HG03469 (cell line): ENCODE results near the gene FBXL20.
"Not testable (repeated sequence)": the region's sequence is repeated elsewhere in the genome, so short reads cannot be mapped to it uniquely, and the experiment has no call there.

Source experiments
- ATAC-seq: cut with Tn5 transposase; IDR thresholded peaks from one replicate; pipeline ENCODE4 v1.9.1; 2021; ENCODE audit warnings: mild to moderate bottlenecking, moderate library complexity, moderate number of reproducible peaks; ENCODE audit not compliant: unreplicated experiment

FBXL20 gene

GRCh38 chr17:39334008-39334744, 67.2 kb downstream of the FBXL20 start:
- ATAC-seq: not testable (repeated sequence)

GRCh38 chr17:39332092-39332491, 69.3 kb downstream of the FBXL20 start:
- no peak for ATAC-seq

DNA sequence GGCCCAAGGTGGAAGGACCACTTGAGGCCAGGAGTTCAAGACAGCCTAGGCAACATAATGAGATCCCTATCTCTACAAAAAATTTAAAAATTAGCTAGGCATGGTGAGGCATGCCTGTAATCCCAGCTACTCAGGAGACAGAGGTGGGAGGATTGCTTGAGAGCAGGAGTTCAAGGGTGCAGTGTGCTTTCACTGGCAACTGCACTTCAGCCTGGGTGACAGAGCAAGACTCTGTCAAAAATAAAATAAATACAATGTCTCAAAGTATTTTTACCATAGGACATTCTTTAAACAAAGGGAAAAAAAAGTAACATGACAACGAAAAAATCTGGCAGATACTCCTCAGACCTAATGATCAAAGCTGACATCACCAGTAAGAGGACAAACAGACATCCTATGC, 72.6 kb downstream of the FBXL20 start:
- ATAC-seq: no peak

GRCh38 chr17:39327109-39327508, 74.3 kb downstream of the FBXL20 start:
- ATAC-seq: no peak

- no peak for ATAC-seq
Measured at GRCh38 chr17:39325528-39326240, 75.7 kb downstream of the FBXL20 start.

DNA sequence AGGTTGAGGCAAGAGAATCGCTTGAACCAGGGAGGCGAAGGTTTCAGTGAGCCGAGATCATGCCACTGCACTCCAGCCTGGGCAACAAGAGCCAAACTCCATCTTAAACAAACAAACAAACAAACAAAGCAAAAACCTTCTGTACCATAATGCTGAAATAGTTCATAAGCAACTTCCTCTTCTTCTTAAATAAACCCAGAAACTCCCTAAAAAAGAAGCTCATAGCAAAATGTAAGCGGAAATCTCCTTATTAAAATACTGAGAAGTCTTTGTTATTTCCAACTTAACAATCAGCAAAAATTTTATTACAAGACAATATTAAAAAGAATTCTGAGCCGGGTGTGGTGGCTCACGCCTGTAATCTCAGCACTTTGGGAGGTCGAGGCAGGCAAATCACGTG, 82.8 kb downstream of the FBXL20 start:
- ATAC-seq: no peak

GRCh38 chr17:39306509-39307212, 94.8 kb downstream of the FBXL20 start:
- no peak for ATAC-seq

DNA sequence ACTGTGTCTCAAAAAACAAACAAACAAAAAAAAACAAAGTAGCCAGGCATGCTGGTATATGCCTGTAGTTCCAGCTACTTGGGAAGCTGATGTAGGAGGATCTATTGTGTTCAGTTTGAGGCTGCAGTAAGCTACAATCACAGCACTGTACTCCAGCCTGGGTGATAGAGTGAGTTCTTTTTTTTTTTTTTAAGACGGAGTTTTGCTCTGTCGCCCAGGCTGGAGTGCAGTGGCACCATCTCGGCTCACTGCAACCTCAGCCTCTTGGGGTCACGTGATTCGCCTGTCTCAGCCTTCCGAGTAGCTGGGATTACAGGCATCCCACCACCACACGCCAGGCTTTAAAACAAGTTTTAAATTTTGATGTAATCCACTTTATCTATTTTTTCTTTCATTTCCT, 95.4 kb downstream of the FBXL20 start:
- ATAC-seq: no peak

DNA sequence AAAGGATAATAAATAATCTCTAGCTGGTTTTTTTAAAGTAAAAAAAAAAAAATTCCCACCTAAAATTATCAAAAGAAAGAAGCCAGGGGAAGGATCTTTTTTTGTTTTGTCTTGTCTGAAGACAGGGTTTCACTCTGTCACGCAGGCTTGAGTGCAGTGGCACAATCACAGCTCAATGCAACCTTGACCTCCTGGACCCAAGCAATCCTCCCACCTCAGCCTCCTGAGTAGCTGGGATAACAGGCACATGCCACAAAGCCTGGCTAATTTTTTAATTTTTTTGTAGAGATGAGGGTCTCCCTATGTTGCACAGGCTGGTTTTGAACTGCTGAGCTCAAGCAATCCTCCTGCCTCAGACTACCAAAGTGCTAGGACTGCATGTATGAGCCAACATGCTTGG, 97.2 kb downstream of the FBXL20 start:
- ATAC-seq: no peak

DNA sequence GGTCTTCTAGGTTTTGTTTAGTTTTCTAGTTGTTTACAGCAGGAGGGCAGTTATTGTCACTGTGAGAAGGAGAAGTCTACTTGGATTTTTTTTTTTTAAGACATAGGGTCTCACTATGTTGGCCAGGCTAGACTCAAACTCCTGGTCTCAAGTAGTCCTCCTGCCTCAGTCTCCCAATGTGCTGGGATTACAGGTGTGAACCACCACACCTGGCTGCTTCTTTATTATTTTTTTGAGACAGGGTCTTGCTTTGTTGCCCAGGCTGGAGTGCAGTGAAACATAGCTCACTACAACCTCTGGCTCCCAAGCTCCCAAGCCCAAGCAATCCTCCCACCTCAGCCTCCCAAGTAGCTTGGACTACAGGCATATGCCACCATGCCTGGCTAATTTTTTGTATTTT, 107.4 kb downstream of the FBXL20 start:
- no peak for ATAC-seq

DNA sequence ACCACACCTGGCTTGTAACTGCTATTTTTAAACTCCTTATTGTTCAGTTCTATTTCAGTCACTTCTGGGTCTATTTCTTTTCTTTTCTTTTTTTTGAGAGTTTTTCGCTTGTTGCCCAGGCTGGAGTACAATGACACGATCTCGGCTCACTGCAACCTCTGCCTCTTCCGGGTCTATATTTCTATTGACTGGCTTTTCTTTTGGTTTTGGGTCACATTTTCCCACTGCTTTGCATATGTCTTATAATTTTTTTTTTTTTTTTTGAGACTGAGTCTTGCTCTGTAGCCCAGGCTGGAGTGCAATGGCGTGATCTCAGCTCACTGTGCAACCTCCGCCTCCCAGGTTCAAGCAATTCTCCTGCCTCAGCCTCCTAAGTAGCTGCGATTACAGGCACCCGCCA, 108.9 kb downstream of the FBXL20 start:
- not testable (repeated sequence) for ATAC-seq

- ATAC-seq: not testable (repeated sequence)
Measured at GRCh38 chr17:39286513-39286912, 114.9 kb downstream of the FBXL20 start.

DNA sequence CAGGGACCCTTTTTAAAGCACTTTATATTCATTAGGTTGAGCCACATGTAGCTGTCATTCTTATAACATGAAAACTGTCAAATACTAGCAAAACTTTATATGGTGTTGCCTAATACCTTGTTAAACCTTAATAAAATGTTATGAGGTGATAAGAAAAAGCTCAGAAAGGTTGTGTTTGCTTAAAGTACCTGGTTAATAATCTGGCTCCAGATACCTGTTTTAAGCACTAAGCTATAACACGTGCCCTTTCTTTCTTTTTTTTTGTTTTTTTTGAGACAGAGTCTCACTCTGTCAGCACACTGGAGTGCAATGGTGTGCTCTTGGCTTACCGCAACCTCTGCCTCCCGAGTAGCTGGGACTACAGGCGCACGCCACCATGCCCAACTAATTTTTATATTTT, 116.7 kb downstream of the FBXL20 start:
- ATAC-seq: no peak

- ATAC-seq: no peak
Measured at GRCh38 chr17:39283896-39284295, 117.5 kb downstream of the FBXL20 start.

DNA sequence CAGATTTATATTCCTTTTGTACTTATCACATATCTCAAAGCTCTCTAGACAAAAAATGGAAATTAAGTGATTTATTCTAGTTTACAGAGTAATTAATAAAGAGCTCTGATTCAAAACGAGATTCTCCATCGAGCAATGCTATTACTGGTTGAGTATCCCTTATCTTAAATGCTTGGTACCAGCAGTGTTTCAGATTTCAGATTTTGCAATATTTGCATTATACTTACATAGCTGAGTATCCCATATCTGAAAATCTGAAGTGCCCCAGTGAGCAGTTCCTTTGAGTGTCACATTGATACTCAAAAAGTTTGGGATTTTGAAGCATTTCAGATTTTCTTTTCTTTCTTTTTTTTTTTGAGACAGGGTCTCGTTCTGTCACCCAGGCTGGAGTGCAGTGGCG, 118.3 kb downstream of the FBXL20 start:
- ATAC-seq: no peak

- no peak for ATAC-seq
Measured at GRCh38 chr17:39281806-39282205, 119.6 kb downstream of the FBXL20 start.

- not testable (repeated sequence) for ATAC-seq
Measured at GRCh38 chr17:39278246-39278645, 123.2 kb downstream of the FBXL20 start.

DNA sequence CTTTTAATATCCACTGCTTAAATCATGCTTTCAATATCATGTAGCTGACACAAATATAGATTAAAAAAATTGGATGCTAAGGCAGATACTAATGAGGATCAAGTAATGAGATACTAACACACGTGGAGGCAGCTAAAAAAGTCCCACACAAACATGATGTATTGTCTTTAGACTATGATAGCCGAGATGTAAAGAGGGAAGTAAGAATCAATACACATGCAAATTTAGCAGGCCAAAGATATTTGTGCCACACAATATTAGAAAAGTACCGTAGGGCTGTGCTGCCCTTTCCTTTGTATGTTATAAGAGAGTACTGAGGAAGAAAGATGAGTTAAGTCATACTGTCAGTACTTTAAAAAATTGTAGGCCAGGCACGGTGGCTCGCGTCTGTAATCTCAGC, 124.3 kb downstream of the FBXL20 start:
- ATAC-seq: no peak

- no peak for ATAC-seq
Measured at GRCh38 chr17:39276113-39276512, 125.3 kb downstream of the FBXL20 start.

DNA sequence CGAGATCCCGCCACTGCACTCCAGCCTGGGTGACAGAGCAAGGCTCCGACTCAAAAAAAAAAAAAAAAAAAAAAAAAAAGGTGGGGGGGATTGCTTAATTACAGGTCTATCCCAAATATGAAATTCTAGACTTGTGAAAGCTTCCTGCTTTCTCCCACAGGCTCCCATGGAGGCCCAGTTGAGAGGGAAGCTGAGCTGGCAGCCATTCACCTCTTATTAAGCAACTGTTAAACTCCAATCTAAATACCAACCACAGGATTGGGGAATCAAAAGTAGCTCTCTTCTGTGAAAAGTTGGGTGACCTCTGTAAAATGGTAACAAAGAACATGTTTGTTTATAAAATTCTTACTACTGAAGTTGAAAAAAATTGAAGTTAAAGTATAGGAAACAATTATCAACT, 129.9 kb downstream of the FBXL20 start:
- no peak for ATAC-seq

DNA sequence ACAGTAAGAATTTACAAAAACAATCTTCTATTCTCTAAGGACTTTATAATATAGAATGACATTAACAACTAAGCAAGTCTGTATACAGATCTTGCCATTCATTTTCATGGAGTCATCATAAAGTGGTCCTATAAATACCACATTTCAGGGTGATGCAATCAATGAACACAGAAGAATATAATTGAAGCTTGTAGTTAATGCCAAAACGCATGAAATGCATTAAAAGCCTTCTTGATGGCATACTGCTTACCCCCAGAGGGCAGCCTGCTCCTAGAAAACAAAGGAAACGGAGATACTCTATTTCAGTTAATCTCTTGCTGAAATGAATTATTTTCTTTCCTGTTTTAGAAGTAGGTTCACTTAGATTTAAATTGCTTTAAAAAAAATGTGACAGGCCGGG, 130.5 kb downstream of the FBXL20 start:
- no peak for ATAC-seq

DNA sequence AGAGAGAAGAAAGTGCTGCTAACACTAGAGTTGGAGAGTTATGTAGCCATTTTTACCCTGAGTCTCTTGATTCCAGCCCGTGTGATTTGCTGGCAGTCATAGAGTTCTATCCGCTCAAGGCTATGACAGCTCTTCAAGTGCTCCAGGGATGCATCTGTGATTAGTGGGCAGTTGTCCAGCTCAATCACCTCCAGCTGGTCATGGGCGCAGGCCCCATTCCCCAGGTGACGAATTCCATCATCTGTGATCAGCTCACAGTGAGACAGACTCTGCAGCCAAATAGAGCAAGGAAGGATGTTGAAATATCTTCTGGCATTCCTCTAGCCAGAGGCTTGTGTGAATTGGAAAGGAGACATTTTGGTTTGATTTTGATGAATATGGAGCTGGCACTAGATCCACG, 137.3 kb downstream of the FBXL20 start:
- ATAC-seq: no peak
